HG03095 (cell line): Measurements from ENCODE around the gene VGLL4.
"Not testable (repeated sequence)": the region's sequence is repeated elsewhere in the genome, so short reads cannot be mapped to it uniquely, and the experiment has no call there.

Source experiments
- ATAC-seq: cut with Tn5 transposase; IDR thresholded peaks from one replicate; pipeline ENCODE4 v1.9.1; 2021; ENCODE audit warnings: moderate library complexity; ENCODE audit not compliant: unreplicated experiment

Gene VGLL4, protein sequence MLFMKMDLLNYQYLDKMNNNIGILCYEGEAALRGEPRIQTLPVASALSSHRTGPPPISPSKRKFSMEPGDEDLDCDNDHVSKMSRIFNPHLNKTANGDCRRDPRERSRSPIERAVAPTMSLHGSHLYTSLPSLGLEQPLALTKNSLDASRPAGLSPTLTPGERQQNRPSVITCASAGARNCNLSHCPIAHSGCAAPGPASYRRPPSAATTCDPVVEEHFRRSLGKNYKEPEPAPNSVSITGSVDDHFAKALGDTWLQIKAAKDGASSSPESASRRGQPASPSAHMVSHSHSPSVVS

DNA sequence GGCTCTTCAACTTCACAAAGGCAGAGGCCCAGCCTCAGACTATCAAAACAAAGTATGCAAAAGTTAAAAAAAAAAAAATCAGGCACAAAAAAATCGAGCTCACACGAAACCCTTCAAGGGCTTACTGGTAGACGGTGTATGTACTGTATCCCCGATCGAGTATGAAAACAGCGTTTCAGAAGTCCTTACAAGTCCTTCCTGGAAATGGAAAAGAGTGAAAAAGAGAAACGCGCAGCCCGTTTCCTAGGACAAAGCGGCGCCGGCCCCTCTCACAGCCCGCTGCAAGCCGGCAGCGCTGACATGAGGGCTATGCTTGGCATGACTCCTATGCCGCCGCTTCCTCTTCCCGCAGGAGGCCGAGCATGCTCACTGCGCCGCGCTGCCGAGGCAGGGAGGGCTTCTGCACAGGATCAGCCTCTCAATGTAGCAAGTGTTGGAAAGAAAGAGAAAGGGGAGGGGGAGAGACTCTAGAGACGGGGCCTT is at the start of gene VGLL4:
TSS of gene VGLL4 (minus strand) at position 311 of the 483 bp plus-strand sequence. CDS start 397 bp downstream, outside the sequence.
- ATAC-seq: peak; percentile 53

- ATAC-seq: no peak
Measured at GRCh38 chr3:11692532-11692813, 48.8 kb upstream of the VGLL4 start.

- ATAC-seq: no peak
Measured at GRCh38 chr3:11691767-11692531, 48.2 kb upstream of the VGLL4 start.

DNA sequence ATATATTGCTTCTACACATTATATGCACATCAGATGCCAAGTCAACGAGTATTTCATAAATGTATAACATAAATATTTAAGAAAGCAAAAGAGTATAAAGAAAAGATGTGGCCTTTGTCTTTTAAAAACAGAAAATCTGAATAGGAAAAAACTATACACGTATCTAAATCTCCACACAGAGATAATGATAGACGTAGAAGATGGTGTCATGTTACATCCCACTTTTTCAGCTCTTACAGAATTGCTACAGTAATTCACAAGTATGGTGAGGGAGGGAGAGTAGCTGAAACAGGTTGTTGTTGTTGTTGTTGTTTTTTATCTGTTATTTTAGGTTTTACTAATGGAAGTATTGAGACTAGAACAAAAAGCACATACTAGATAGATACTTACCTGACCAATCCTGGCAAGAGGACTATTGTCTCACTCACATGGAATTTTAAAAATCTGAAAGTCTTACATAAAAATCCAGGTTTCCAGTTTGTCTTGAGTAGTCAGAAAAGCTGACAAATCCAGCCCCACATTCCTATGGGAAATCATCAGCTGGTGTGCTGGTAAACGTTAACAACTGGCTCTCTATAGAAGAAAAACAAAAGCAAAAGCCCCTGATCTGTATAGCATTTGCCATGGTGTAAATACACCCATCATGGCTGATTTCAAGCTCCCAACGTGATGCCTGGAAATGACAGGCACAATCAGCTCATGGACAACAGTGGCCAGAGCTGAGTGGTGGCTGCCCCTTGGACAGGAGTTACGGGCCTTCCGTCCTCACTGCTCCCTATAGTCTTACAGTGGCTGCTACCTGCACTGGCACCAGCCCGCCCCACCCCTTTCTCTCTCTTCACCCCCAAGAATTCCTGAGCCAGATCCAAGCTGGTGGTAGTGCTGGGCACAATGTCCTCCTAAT is 47.4 kb upstream of the VGLL4 start:
- no peak for ATAC-seq

DNA sequence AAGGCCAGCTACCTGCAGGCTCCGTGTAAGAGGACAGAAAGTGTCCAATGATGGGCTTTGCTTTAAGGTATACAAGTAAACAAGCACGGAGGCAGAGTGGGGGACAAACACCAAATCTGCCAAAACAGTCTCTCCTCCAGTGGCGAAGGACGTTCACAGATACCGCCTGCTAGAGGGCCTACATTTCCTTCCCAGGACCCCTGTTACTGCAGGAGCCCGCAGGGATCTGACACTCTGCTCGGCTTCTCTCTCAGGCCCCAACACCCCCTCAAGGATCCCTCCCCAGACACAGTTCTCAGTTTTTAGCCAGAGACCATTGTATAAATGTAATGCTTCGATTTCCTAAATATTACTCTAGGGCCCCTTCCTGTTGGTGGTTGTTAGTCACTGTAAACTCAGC is 46.0 kb upstream of the VGLL4 start:
- ATAC-seq: no peak

DNA sequence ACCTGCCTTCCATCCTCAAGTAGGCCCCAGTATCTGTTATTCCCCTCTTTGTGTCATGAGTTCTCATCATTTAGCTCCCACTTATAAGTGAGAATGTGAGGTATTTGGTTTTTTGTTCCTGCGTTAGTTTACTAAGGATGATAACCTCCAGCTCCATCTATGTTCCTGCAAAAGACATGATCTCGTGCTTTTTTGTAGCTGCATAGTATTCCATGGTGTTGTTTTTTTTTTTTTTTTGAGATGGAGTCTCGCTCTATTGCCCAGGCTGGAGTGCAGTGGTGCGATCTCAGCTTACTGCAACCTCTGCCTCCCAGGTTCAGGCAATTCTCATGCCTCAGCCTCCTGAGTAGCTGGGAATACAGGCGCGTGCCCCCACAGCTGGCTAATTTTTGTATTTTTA is 41.3 kb upstream of the VGLL4 start:
- ATAC-seq: not testable (repeated sequence)

GRCh38 chr3:11680509-11680908 is 36.8 kb upstream of the VGLL4 start:
- no peak for ATAC-seq

DNA sequence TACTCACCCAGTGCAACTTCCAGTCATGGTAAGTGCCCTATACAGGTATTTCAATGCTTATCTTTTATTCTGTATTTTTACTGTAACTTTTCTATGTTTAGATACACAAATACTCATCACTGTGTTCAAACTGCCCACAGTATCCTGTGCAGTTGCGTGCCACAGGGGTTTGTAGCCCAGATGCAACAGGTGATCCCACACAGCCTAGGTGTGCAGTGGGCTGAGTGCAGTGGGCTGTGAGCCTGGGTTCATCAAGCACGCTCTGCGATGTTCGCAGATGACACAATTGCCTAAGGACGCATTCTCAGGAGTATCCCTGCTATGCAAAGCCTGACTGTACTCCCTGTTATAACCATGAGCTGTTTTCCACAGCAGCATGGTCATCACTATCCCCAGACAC is 36.2 kb upstream of the VGLL4 start:
- ATAC-seq: no peak

DNA sequence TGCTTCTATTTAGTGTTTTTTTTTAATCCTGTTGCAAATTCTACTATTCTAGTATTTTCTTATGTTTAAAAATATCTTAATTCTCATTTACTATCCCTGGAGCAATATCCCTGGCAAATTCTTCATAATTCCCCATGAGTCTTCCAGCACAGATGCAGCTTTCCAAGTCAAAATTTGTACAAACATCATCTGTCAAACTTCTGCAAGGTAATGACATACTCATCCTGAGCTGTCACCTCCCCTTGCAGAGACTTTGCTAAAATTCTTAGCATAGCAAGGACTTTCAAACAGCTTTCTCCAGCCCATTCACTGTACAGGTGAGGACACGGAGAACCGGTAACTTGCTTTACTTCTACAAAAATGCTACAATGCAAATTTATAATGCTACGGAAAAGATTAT is 28.6 kb upstream of the VGLL4 start:
- no peak for ATAC-seq

DNA sequence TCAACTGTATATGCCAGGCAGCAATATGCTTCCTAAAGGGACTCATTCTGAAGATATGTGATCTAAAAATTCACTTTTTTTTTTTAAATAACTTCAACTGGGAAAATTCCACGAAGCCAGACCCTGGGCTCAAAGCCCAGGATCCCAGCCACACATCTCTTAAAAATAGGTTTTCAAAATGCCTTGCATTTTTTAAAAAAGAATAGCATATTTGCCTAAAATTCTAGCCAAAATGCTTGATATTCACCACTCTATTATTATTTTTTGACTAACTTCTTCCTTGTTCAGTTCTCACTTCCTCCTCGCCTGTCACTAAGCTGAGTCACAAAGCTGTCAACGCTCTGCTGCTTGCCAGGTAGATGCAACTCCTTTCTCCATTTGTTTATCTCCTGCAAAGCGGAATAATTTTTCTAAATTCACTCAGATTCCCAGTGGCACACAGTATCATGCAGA is 28.0 kb upstream of the VGLL4 start:
- peak; percentile 73 for ATAC-seq

- ATAC-seq: no peak
Measured at GRCh38 chr3:11668243-11669235, 24.8 kb upstream of the VGLL4 start.

DNA sequence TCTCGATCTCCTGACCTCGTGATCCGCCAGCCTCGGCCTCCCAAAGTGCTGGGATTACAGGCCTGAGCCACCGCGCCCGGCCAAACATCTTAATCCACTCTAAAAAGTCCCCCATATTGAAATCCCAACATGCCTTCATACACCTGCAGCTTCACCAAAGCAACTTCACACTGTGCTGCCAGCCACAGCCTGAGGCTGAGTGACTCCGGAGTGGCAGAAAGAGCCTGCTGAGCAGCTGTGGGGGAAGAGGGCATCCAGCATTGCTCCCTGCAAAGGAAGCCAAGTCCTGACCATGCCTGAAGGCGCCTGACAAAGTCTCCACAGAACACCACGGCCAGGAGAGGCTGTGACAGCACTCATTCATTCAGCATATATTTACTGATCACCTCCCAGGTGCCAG is 21.6 kb upstream of the VGLL4 start:
- ATAC-seq: no peak

GRCh38 chr3:11662392-11662990 is 18.8 kb upstream of the VGLL4 start:
- no peak for ATAC-seq

DNA sequence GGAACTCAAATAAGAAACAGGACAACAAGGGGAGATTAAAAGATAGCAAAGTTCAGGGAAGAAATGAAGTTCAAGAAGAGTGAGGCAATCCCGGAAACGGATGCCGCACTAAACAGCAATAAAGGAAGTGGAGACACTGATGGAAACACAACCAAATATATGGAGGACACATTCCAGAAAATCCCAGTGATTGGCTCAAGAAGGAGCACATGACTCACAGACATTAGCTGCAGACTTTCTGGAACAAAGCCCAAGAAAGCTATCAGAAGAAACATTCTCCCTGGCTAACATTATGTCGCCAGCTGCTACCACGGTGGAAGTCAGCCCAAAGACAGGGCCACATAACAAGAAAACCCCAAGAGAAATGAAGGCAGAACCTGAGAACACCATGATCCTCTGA is 18.1 kb upstream of the VGLL4 start:
- no peak for ATAC-seq

DNA sequence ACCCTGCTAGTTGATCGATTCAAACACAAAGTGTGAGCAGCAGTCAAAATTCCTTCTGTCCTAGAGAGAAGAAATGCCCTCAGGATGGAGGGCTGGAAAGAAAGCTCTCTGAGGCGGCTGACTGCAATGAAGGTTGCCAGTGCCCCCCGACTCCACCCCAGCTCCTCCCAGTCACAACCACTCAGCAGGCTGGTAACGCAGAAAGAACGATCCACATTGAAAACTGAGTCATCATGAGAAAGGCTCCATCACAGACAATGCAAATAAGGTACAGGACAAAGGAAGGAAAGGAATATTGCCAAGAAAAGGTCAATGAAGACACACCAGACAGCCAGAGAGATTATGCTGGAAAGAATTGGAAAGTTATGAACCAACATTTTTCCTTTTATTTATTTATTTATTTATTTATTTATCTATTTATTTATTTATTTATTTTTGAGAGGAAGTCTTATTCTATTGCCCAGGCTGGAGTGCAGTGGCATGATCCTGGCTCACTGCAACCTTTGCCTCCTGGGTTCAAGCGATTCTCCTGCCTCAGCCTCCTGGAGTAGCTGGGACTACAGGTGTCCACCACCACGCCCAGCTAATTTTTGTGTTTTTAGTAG is 17.4 kb upstream of the VGLL4 start:
- no peak for ATAC-seq

DNA sequence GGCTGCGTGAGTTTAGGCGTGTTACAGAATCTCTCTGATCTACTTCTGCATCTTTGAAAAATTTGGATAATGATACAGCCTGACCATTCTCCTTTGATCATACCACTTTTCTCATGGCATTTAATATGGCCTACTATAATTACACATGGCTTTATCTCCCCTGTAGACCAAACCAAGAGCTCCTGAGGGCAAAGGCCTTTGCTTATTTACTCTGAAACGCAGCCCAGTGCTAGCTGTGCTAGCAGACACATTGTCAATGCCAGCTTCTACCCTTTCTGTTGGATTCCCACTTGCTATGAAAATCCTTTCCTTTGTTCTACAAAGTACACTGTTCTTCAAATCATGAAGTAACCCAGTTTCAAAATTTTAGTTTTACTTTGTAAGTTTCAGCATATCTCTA is 16.5 kb upstream of the VGLL4 start:
- ATAC-seq: no peak

DNA sequence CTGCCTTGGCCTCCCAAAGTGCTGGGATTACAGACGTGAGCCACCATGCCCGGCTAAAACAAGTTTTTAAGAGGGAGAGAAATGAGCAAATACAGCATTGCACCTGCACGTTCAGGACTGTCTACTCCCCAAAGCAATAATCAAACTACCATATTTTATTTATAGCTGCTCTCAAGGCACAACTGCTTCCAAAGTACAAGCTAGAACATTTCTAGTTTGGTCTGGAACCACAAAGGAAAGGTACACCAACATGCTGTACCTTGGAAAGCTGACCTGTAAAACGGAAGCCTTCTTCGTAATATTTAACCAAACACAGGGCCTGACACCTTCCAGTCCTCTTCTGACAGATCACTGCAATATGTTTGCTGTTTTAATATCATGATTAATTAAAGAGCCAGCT is 14.5 kb upstream of the VGLL4 start:
- no peak for ATAC-seq

GRCh38 chr3:11655196-11655928 is 11.6 kb upstream of the VGLL4 start:
- ATAC-seq: no peak

DNA sequence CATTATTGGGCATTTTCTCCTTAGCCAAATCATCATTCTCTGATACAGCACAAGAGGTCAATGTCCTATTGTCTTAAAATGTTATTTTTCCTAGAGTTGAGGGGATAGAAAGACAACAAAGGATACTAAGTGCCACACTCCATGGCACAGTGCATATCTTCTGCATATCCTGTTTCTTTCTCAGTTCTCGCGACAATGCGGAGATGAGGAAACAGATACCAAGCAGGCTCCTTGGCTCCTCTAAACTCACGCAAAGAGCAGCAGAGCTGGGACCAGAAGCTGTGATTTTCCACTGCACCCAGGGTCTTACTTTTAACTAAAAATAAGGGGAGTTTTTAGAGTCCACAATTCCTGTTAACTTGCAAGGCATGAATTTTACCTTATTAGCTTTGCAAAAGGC is 10.5 kb upstream of the VGLL4 start:
- no peak for ATAC-seq
